Fibroblast of mammary gland (primary cell): ENCODE measurements around the gene FBXL22.
A peak's percentile ranks its signal among the peaks of the same experiment; 100 is the strongest.

Source experiments
- DNase-seq: peaks from one replicate; pipeline ENCODE4 v3.0.0-alpha.2; 2010; ENCODE audit warnings: low read depth
- H3K4me3 ChIP-seq: 2 replicates; pipeline ENCODE4 v1.5.1; 2011; ENCODE audit warnings: low read depth, mild to moderate bottlenecking, low read length, moderate library complexity; ENCODE audit not compliant: control insufficient read depth
- CTCF ChIP-seq: conservative IDR thresholded peaks from 2 replicates; pipeline ENCODE4 v1.5.1; 2011; ENCODE audit warnings: low read depth, low read length, inconsistent platforms; ENCODE audit not compliant: control insufficient read depth, insufficient read depth

The FBXL22 gene

GRCh38 chr15:63597038-63597790 is at the start of gene FBXL22:
TSS of gene FBXL22 (plus strand) at chr15:63597387. CDS start at chr15:63597393, 6 bp downstream.
- DNase-seq = no peak
- TF ChIP-seq CTCF = no peak
- H3K4me3 ChIP-seq = no peak within 1 kb of the TSS

- peak; percentile 72 for DNase-seq
- no peak for TF ChIP-seq CTCF
- no peak overlapping the region for H3K4me3 ChIP-seq
These were observed 45.8 kb upstream of the FBXL22 start for GRCh38 chr15:63551400-63551799.

- peak overlapping the region; percentile 16 for H3K4me3 ChIP-seq
- TF ChIP-seq CTCF = no peak
- peak; percentile 97 for DNase-seq
These were observed 43.8 kb upstream of the FBXL22 start for GRCh38 chr15:63553388-63553791.

- no peak for TF ChIP-seq CTCF
- H3K4me3 ChIP-seq = no peak overlapping the region
- DNase-seq = peak; percentile 8
These were observed 42.8 kb upstream of the FBXL22 start for GRCh38 chr15:63554337-63554927.

- DNase-seq = no peak
- TF ChIP-seq CTCF = no peak
- H3K4me3 ChIP-seq = no peak overlapping the region
These were observed 41.7 kb upstream of the FBXL22 start for GRCh38 chr15:63555507-63555906.

GRCh38 chr15:63556246-63556645 is 40.9 kb upstream of the FBXL22 start:
- no peak overlapping the region for H3K4me3 ChIP-seq
- DNase-seq = no peak
- no peak for TF ChIP-seq CTCF
